Activated naive CD8-positive, alpha-beta T cell treated with anti-CD3 and anti-CD28 coated beads, Interleukin-2, amount 50 U/mL, for 24 hours (primary cell): ENCODE results near the gene DAPK2.
A peak's percentile ranks its signal among the peaks of the same experiment; 100 is the strongest.

Experiments used
- ATAC-seq: fragments of 150-1000 bp; cut with Tn5 transposase; one replicate; pipeline ENCODE4 v1.10.0; 2021
- DNase-seq: peaks from one replicate; pipeline ENCODE4 v3.0.0; 2021
- H3K27ac Mint-ChIP-seq: one replicate; pipeline ENCODE4 v1.8.0; 2021; ENCODE audit warnings: mild to moderate bottlenecking, mixed read lengths
- H3K27me3 Mint-ChIP-seq: one replicate; pipeline ENCODE4 v1.8.0; 2021; ENCODE audit warnings: mixed read lengths
- H3K36me3 Mint-ChIP-seq: one replicate; pipeline ENCODE4 v1.8.0; 2021; ENCODE audit warnings: low read depth, mixed read lengths
- H3K4me1 Mint-ChIP-seq: one replicate; pipeline ENCODE4 v1.8.0; 2021; ENCODE audit warnings: mixed read lengths
- H3K4me3 Mint-ChIP-seq: one replicate; pipeline ENCODE4 v1.8.0; 2021; ENCODE audit warnings: mild to moderate bottlenecking, moderate library complexity, mixed read lengths
- H3K9me3 Mint-ChIP-seq: one replicate; pipeline ENCODE4 v1.8.0; 2021; ENCODE audit warnings: mixed read lengths

The DAPK2 gene

GRCh38 chr15:63945007-63945788, 101.1 kb downstream of the DAPK2 start:
- no peaks in the 10 kb centered on the region for H3K27me3 Mint-ChIP-seq
- peaks cover 15% of the 10 kb centered on the region for H3K4me1 Mint-ChIP-seq
- no peaks in the 10 kb centered on the region for H3K36me3 Mint-ChIP-seq
- DNase-seq: peak; percentile 81
- H3K4me3 Mint-ChIP-seq: no peak overlapping the region
- no peak overlapping the region for H3K27ac Mint-ChIP-seq
- ATAC-seq: peak; percentile 84
- H3K9me3 Mint-ChIP-seq: no peaks in the 10 kb centered on the region

- no peak overlapping the region for H3K27ac Mint-ChIP-seq
- H3K4me3 Mint-ChIP-seq: no peak overlapping the region
- no peak for ATAC-seq
- DNase-seq: no peak
- H3K9me3 Mint-ChIP-seq: no peaks in the 10 kb centered on the region
- H3K36me3 Mint-ChIP-seq: no peaks in the 10 kb centered on the region
- no peaks in the 10 kb centered on the region for H3K27me3 Mint-ChIP-seq
- H3K4me1 Mint-ChIP-seq: peaks cover 21% of the 10 kb centered on the region
These were observed 101.7 kb downstream of the DAPK2 start for GRCh38 chr15:63944681-63944955.

- no peak overlapping the region for H3K27ac Mint-ChIP-seq
These were observed 102.2 kb downstream of the DAPK2 start for GRCh38 chr15:63943829-63944680.

GRCh38 chr15:63942486-63943365, 103.6 kb downstream of the DAPK2 start:
- ATAC-seq: no peak
- Mint-ChIP-seq H3K27me3 (no peaks in the 10 kb centered on the region), H3K9me3 (no peaks in the 10 kb centered on the region), H3K27ac (no peak overlapping the region), H3K36me3 (no peaks in the 10 kb centered on the region), H3K4me3 (no peak overlapping the region), H3K4me1 (peaks cover 40% of the 10 kb centered on the region)
- no peak for DNase-seq

More at GRCh38 chr15:63943829-63944680, 102.2 kb downstream of the DAPK2 start:
- H3K4me3 Mint-ChIP-seq: no peak overlapping the region
- H3K27me3 Mint-ChIP-seq: no peaks in the 10 kb centered on the region
- H3K4me1 Mint-ChIP-seq: peaks cover 27% of the 10 kb centered on the region
- H3K9me3 Mint-ChIP-seq: no peaks in the 10 kb centered on the region
- H3K36me3 Mint-ChIP-seq: no peaks in the 10 kb centered on the region
- ATAC-seq (no peak), DNase-seq (no peak)

GRCh38 chr15:63941698-63942465, 104.4 kb downstream of the DAPK2 start:
- DNase-seq (no peak), ATAC-seq (no peak)
- Mint-ChIP-seq H3K27ac (no peak overlapping the region), H3K4me3 (no peak overlapping the region), H3K27me3 (no peaks in the 10 kb centered on the region), H3K36me3 (no peaks in the 10 kb centered on the region), H3K9me3 (no peaks in the 10 kb centered on the region), H3K4me1 (peaks cover 41% of the 10 kb centered on the region)

- ATAC-seq: no peak
- Mint-ChIP-seq H3K27ac (no peak overlapping the region), H3K36me3 (no peaks in the 10 kb centered on the region), H3K4me3 (no peak overlapping the region), H3K9me3 (no peaks in the 10 kb centered on the region), H3K4me1 (peaks cover 41% of the 10 kb centered on the region), H3K27me3 (no peaks in the 10 kb centered on the region)
- DNase-seq: no peak
These were observed 105.2 kb downstream of the DAPK2 start for GRCh38 chr15:63940966-63941620.

GRCh38 chr15:63939531-63940130, 106.7 kb downstream of the DAPK2 start:
- DNase-seq (no peak), ATAC-seq (peak; percentile 10)
- H3K4me1 Mint-ChIP-seq: peaks cover 34% of the 10 kb centered on the region
- H3K4me3 Mint-ChIP-seq: peak overlapping the region; percentile 30
- peak overlapping the region; percentile 84 for H3K27ac Mint-ChIP-seq
- H3K9me3 Mint-ChIP-seq: no peaks in the 10 kb centered on the region
- no peaks in the 10 kb centered on the region for H3K36me3 Mint-ChIP-seq
- H3K27me3 Mint-ChIP-seq: no peaks in the 10 kb centered on the region

- Mint-ChIP-seq H3K36me3 (no peaks in the 10 kb centered on the region), H3K27ac (peak overlapping the region; percentile 84), H3K4me1 (peaks cover 38% of the 10 kb centered on the region), H3K4me3 (peak overlapping the region; percentile 30), H3K27me3 (no peaks in the 10 kb centered on the region), H3K9me3 (no peaks in the 10 kb centered on the region)
- ATAC-seq (peak; percentile 73), DNase-seq (peak; percentile 36)
These were observed 107.7 kb downstream of the DAPK2 start for GRCh38 chr15:63938486-63939061.

- ATAC-seq (peak; percentile 49), DNase-seq (no peak)
- H3K4me3 Mint-ChIP-seq: no peak overlapping the region
- no peaks in the 10 kb centered on the region for H3K27me3 Mint-ChIP-seq
- H3K4me1 Mint-ChIP-seq: peaks cover 13% of the 10 kb centered on the region
- no peak overlapping the region for H3K27ac Mint-ChIP-seq
- H3K9me3 Mint-ChIP-seq: no peaks in the 10 kb centered on the region
- H3K36me3 Mint-ChIP-seq: no peaks in the 10 kb centered on the region
These were observed 112.8 kb downstream of the DAPK2 start for GRCh38 chr15:63933522-63933921.

- no peak for ATAC-seq
- Mint-ChIP-seq H3K4me1 (peaks cover 4% of the 10 kb centered on the region), H3K4me3 (no peak overlapping the region), H3K27ac (no peak overlapping the region), H3K27me3 (no peaks in the 10 kb centered on the region), H3K9me3 (no peaks in the 10 kb centered on the region), H3K36me3 (no peaks in the 10 kb centered on the region)
- no peak for DNase-seq
These were observed 114.7 kb downstream of the DAPK2 start for GRCh38 chr15:63931556-63931955.

GRCh38 chr15:63930034-63930433, 116.3 kb downstream of the DAPK2 start:
- no peaks in the 10 kb centered on the region for H3K36me3 Mint-ChIP-seq
- H3K27me3 Mint-ChIP-seq: no peaks in the 10 kb centered on the region
- DNase-seq (no peak), ATAC-seq (no peak)
- H3K4me3 Mint-ChIP-seq: no peak overlapping the region
- no peak overlapping the region for H3K27ac Mint-ChIP-seq
- H3K9me3 Mint-ChIP-seq: no peaks in the 10 kb centered on the region
- H3K4me1 Mint-ChIP-seq: peaks cover 4% of the 10 kb centered on the region

GRCh38 chr15:63928185-63928842, 118.0 kb downstream of the DAPK2 start:
- Mint-ChIP-seq H3K4me1 (no peaks in the 10 kb centered on the region), H3K27ac (no peak overlapping the region), H3K27me3 (no peaks in the 10 kb centered on the region), H3K36me3 (no peaks in the 10 kb centered on the region), H3K9me3 (no peaks in the 10 kb centered on the region), H3K4me3 (no peak overlapping the region)
- ATAC-seq: no peak
- no peak for DNase-seq
